GM18511 (cell line): ENCODE results near the gene OR10T2.
"Not testable (repeated sequence)": the region's sequence is repeated elsewhere in the genome, so short reads cannot be mapped to it uniquely, and the experiment has no call there.

ENCODE experiments used
- ATAC-seq: cut with Tn5 transposase; IDR thresholded peaks from one replicate; pipeline ENCODE4 v1.9.1; 2021; ENCODE audit warnings: mild to moderate bottlenecking, moderate library complexity; ENCODE audit not compliant: unreplicated experiment

OR10T2 gene

GRCh38 chr1:158398818-158399514, at the start of gene OR10T2:
OR10T2 (minus strand) TSS chr1:158399466; CDS start chr1:158399466, 0 bp downstream.
- ATAC-seq = no peak

- ATAC-seq = no peak
Observed at GRCh38 chr1:158445376-158445775, 46.1 kb upstream of the OR10T2 start.

- no peak for ATAC-seq
Observed at GRCh38 chr1:158434741-158435140, 35.5 kb upstream of the OR10T2 start.

GRCh38 chr1:158430163-158430562, 30.9 kb upstream of the OR10T2 start:
- not testable (repeated sequence) for ATAC-seq

GRCh38 chr1:158426137-158426536, 26.9 kb upstream of the OR10T2 start, which contains the start of gene OR10K2:
OR10K2 (minus strand) TSS chr1:158426237; CDS start chr1:158420866, 5,371 bp downstream.
- ATAC-seq = no peak

GRCh38 chr1:158425027-158425426, 25.8 kb upstream of the OR10T2 start:
- ATAC-seq = no peak

- ATAC-seq = no peak
Observed at GRCh38 chr1:158422212-158422611, 22.9 kb upstream of the OR10T2 start.

GRCh38 chr1:158417586-158417985, 18.3 kb upstream of the OR10T2 start:
- no peak for ATAC-seq

GRCh38 chr1:158414651-158415345, 15.5 kb upstream of the OR10T2 start:
- ATAC-seq = no peak

GRCh38 chr1:158407092-158407491, 7.8 kb upstream of the OR10T2 start:
- ATAC-seq = no peak

- ATAC-seq = no peak
Observed at GRCh38 chr1:158400871-158401270, 1.6 kb upstream of the OR10T2 start.

GRCh38 chr1:158396646-158397045, 2.6 kb downstream of the OR10T2 start:
- no peak for ATAC-seq

GRCh38 chr1:158393476-158393875, 5.8 kb downstream of the OR10T2 start:
- no peak for ATAC-seq

GRCh38 chr1:158391099-158391498, 8.2 kb downstream of the OR10T2 start:
- no peak for ATAC-seq

GRCh38 chr1:158390331-158390730, 8.9 kb downstream of the OR10T2 start:
- ATAC-seq = no peak

- no peak for ATAC-seq
Observed at GRCh38 chr1:158374860-158375259, 24.4 kb downstream of the OR10T2 start.

GRCh38 chr1:158374101-158374500, 25.2 kb downstream of the OR10T2 start:
- ATAC-seq = not testable (repeated sequence)

GRCh38 chr1:158371188-158371953, 27.9 kb downstream of the OR10T2 start:
- peak; percentile 99 for ATAC-seq

GRCh38 chr1:158366783-158367182, 32.5 kb downstream of the OR10T2 start:
- ATAC-seq = no peak

- no peak for ATAC-seq
Observed at GRCh38 chr1:158362941-158363340, 36.3 kb downstream of the OR10T2 start.

GRCh38 chr1:158362482-158362881, 36.8 kb downstream of the OR10T2 start:
- no peak for ATAC-seq

GRCh38 chr1:158357441-158357840, 41.8 kb downstream of the OR10T2 start:
- ATAC-seq = no peak
